Embryonic facial prominence (tissue), 1 donor: ENCODE results near the gene ATXN1.

Experiments
- DNase-seq: peaks from one replicate; pipeline ENCODE4 v3.0.0-alpha.2; 2016; ENCODE audit errors: extremely low spot score

Gene ATXN1

GRCh38 chr6:16673011-16673797 lies 88.1 kb downstream of the ATXN1 start:
- no peak for DNase-seq

GRCh38 chr6:16671302-16672289 lies 89.7 kb downstream of the ATXN1 start:
- no peak for DNase-seq

GRCh38 chr6:16670617-16671051 lies 90.6 kb downstream of the ATXN1 start:
- DNase-seq: no peak

- no peak for DNase-seq
Observed at GRCh38 chr6:16670183-16670582, 91.1 kb downstream of the ATXN1 start.

GRCh38 chr6:16669227-16669626 lies 92.0 kb downstream of the ATXN1 start:
- no peak for DNase-seq

- DNase-seq: no peak
Observed at GRCh38 chr6:16667509-16667908, 93.8 kb downstream of the ATXN1 start.

- DNase-seq: no peak
Observed at GRCh38 chr6:16665992-16666391, 95.3 kb downstream of the ATXN1 start.

- no peak for DNase-seq
Observed at GRCh38 chr6:16665182-16665581, 96.1 kb downstream of the ATXN1 start.

GRCh38 chr6:16663901-16664300 lies 97.4 kb downstream of the ATXN1 start:
- DNase-seq: no peak

GRCh38 chr6:16660157-16660497 lies 101.1 kb downstream of the ATXN1 start:
- DNase-seq: no peak

GRCh38 chr6:16659466-16660156 lies 101.6 kb downstream of the ATXN1 start:
- DNase-seq: no peak

- DNase-seq: no peak
Observed at GRCh38 chr6:16658348-16659034, 102.8 kb downstream of the ATXN1 start.

- DNase-seq: no peak
Observed at GRCh38 chr6:16657768-16658167, 103.5 kb downstream of the ATXN1 start.

GRCh38 chr6:16656451-16656850 lies 104.8 kb downstream of the ATXN1 start:
- DNase-seq: no peak

GRCh38 chr6:16654701-16655100 lies 106.6 kb downstream of the ATXN1 start:
- no peak for DNase-seq

GRCh38 chr6:16653226-16653625 lies 108.0 kb downstream of the ATXN1 start:
- no peak for DNase-seq

GRCh38 chr6:16651871-16652270 lies 109.4 kb downstream of the ATXN1 start:
- DNase-seq: no peak

- no peak for DNase-seq
Observed at GRCh38 chr6:16649890-16650289, 111.4 kb downstream of the ATXN1 start.

- DNase-seq: no peak
Observed at GRCh38 chr6:16649241-16649640, 112.0 kb downstream of the ATXN1 start.

- DNase-seq: no peak
Observed at GRCh38 chr6:16648003-16648402, 113.3 kb downstream of the ATXN1 start.

GRCh38 chr6:16647422-16647821 lies 113.8 kb downstream of the ATXN1 start:
- no peak for DNase-seq
